ENCODE data around the gene TLX3.

Gene TLX3

GRCh38 chr5:171306166-171306565, 2.9 kb upstream of the TLX3 start:
- no peak for DNase-seq (ENCODE audit: low read depth in 2 of 2)

- DNase-seq (ENCODE audit: low read depth in 2 of 2), result no peak
These were observed 2.1 kb upstream of the TLX3 start for GRCh38 chr5:171306781-171307591.

GRCh38 chr5:171307789-171308452, 1.1 kb upstream of the TLX3 start:
- no peak for DNase-seq (ENCODE audit: low read depth in 2 of 2)

- DNase-seq (ENCODE audit: low read depth in 2 of 2), result no peak
These were observed 496 bp downstream of the TLX3 start for GRCh38 chr5:171309276-171310211.

- DNase-seq (ENCODE audit: low read depth in 2 of 2), result peak in 1 of 2 donors; percentile 22
These were observed 1.3 kb downstream of the TLX3 start for GRCh38 chr5:171310212-171310818.

- no peak for DNase-seq (ENCODE audit: low read depth in 2 of 2)
These were observed 1.8 kb downstream of the TLX3 start for GRCh38 chr5:171310819-171311321.

- no peak for DNase-seq (ENCODE audit: low read depth in 2 of 2)
These were observed 2.5 kb downstream of the TLX3 start for GRCh38 chr5:171311322-171312077.

GRCh38 chr5:171312129-171312974, 3.3 kb downstream of the TLX3 start:
- no peak for DNase-seq (ENCODE audit: low read depth in 2 of 2)

- no peak for DNase-seq (ENCODE audit: low read depth in 2 of 2)
These were observed 4.6 kb downstream of the TLX3 start for GRCh38 chr5:171313481-171314206.

- no peak for DNase-seq (ENCODE audit: low read depth in 2 of 2)
These were observed 5.8 kb downstream of the TLX3 start for GRCh38 chr5:171314728-171315385.

GRCh38 chr5:171315386-171315891, 6.4 kb downstream of the TLX3 start:
- DNase-seq (ENCODE audit: low read depth in 2 of 2), result no peak

- no peak for DNase-seq (ENCODE audit: low read depth in 2 of 2)
These were observed 6.8 kb downstream of the TLX3 start for GRCh38 chr5:171315925-171316257.

GRCh38 chr5:171316258-171317121, 7.4 kb downstream of the TLX3 start:
- DNase-seq (ENCODE audit: low read depth in 2 of 2), result no peak

- DNase-seq (ENCODE audit: low read depth in 2 of 2), result no peak
These were observed 8.2 kb downstream of the TLX3 start for GRCh38 chr5:171317230-171317629.

- no peak for DNase-seq (ENCODE audit: low read depth in 2 of 2)
These were observed 9.0 kb downstream of the TLX3 start for GRCh38 chr5:171318026-171318425.

GRCh38 chr5:171321447-171321846, 12.4 kb downstream of the TLX3 start:
- DNase-seq (ENCODE audit: low read depth in 2 of 2), result no peak

GRCh38 chr5:171322527-171322926, 13.5 kb downstream of the TLX3 start:
- DNase-seq (ENCODE audit: low read depth in 2 of 2), result no peak

- no peak for DNase-seq (ENCODE audit: low read depth in 2 of 2)
These were observed 14.0 kb downstream of the TLX3 start for GRCh38 chr5:171323007-171323406.

Measured in stimulated activated CD4-positive, alpha-beta T cell treated with anti-CD3 and anti-CD28 coated beads, Interleukin-15, amount 100 ng/mL, for 48 hours (primary cell).